ENCODE results near the gene ASCC2. TPM values are rescaled to one million over a fixed set of nuclear protein-coding genes. Genes with fewer than 3 reads are reported as not detected.

The ASCC2 gene
- total RNA-seq: 15.5 and 17.2 TPM in 2 replicates

GRCh38 chr22:29837741-29838598 is at the start of gene ASCC2:
TSS of gene ASCC2 (minus strand) at chr22:29838274. CDS start at chr22:29832325, 5,949 bp downstream.

GRCh38 chr22:29883045-29883774 is 45.1 kb upstream of the ASCC2 start, which contains the start of gene MTMR3:
TSS of gene MTMR3 (plus strand) at chr22:29883174. CDS start at chr22:29971060, 87,886 bp downstream.

GRCh38 chr22:29767171-29768051 is 70.7 kb downstream of the ASCC2 start, which contains the start of gene UQCR10:
TSS of gene UQCR10 (plus strand) at chr22:29767369. CDS start at chr22:29767399, 30 bp downstream.

GRCh38 chr22:29766632-29767170 is 71.4 kb downstream of the ASCC2 start, which contains the start of gene ZMAT5:
TSS of gene ZMAT5 (minus strand) at chr22:29767007. CDS start at chr22:29748544, 18,463 bp downstream.

Other genes starting within 250 kb of the ASCC2 start
- gene NF2, start 234.6 kb downstream of the ASCC2 start, total RNA-seq: 88.0 and 111 TPM in 2 replicates
- gene CABP7, start 118.3 kb downstream of the ASCC2 start, total RNA-seq: not detected in 2 replicates
- 19.6 and 21.4 TPM in 2 replicates for gene ZMAT5, start 71.3 kb downstream of the ASCC2 start, total RNA-seq
- 39.4 and 70.5 TPM in 2 replicates for gene UQCR10, start 70.9 kb downstream of the ASCC2 start, total RNA-seq
- 16.9 and 25.4 TPM in 2 replicates for gene MTMR3, start 44.9 kb upstream of the ASCC2 start, total RNA-seq
- gene HORMAD2, start 242.2 kb upstream of the ASCC2 start, total RNA-seq: not detected in 2 replicates

All from epithelial cell of umbilical artery (primary cell).